Loucy (cell line): ENCODE data around the gene LONP1.

ENCODE experiments used
- H2AFZ ChIP-seq: fragments of 200-600 bp; sonication (generic); 2 replicates; pipeline ENCODE4 v1.6.0; 2016; ENCODE audit warnings: antibody characterized with exemption, mild to moderate bottlenecking, low read length, moderate library complexity
- H3F3A ChIP-seq: fragments of 200-600 bp; 2 replicates; pipeline ENCODE4 v1.6.0; 2016; ENCODE audit warnings: antibody characterized with exemption, low read depth, mild to moderate bottlenecking
- H3K27me3 ChIP-seq: fragments of 200-600 bp; sonication (generic); 2 replicates; pipeline ENCODE4 v1.6.1; 2014; ENCODE audit warnings: low read length, mild to moderate bottlenecking; ENCODE audit not compliant: insufficient read depth, poor library complexity, severe bottlenecking
- H3K36me3 ChIP-seq: fragments of 200-600 bp; sonication (generic); 2 replicates; pipeline ENCODE4 v1.6.1; 2016; ENCODE audit warnings: low read length; ENCODE audit not compliant: insufficient read depth
- H3K4me1 ChIP-seq: fragments of 200-600 bp; sonication (generic); 2 replicates; pipeline ENCODE4 v1.5.1; 2014; ENCODE audit warnings: low read length, mild to moderate bottlenecking; ENCODE audit not compliant: insufficient read depth, poor library complexity, severe bottlenecking
- H3K4me2 ChIP-seq: fragments of 200-600 bp; sonication (generic); 2 replicates; pipeline ENCODE4 v1.6.0; 2014; ENCODE audit warnings: antibody characterized with exemption, low read length, low read depth, mild to moderate bottlenecking; ENCODE audit not compliant: poor library complexity, severe bottlenecking
- H3K4me3 ChIP-seq: fragments of 200-600 bp; sonication (generic); 2 replicates; pipeline ENCODE4 v1.5.1; 2014; ENCODE audit warnings: low read length, mild to moderate bottlenecking, mixed read lengths; ENCODE audit not compliant: poor library complexity, severe bottlenecking
- H3K79me2 ChIP-seq: fragments of 200-600 bp; sonication (generic); 2 replicates; pipeline ENCODE4 v1.6.1; 2014; ENCODE audit warnings: low read length; ENCODE audit not compliant: insufficient read depth
- H3K9ac ChIP-seq: fragments of 200-600 bp; sonication (generic); 2 replicates; pipeline ENCODE4 v1.6.0; 2014; ENCODE audit warnings: mild to moderate bottlenecking, low read depth, low read length, moderate library complexity; ENCODE audit not compliant: poor library complexity, severe bottlenecking
- H3K9me2 ChIP-seq: fragments of 200-600 bp; sonication (generic); replicated peaks from 2 replicates; pipeline ENCODE4 v1.6.1; 2016; ENCODE audit warnings: low read depth, low read length, mixed read lengths
- H3K9me3 ChIP-seq: fragments of 200-600 bp; sonication (generic); 2 replicates; pipeline ENCODE4 v1.6.1; 2014; ENCODE audit warnings: mild to moderate bottlenecking, antibody characterized with exemption, low read length, low read depth; ENCODE audit not compliant: insufficient read depth
- H4K20me1 ChIP-seq: fragments of 200-600 bp; sonication (generic); 2 replicates; pipeline ENCODE4 v1.6.0; 2014; ENCODE audit warnings: antibody characterized with exemption, low read length, mild to moderate bottlenecking; ENCODE audit not compliant: insufficient read depth, poor library complexity, severe bottlenecking
- EZH2phosphoT487 ChIP-seq: fragments of 200-600 bp; IDR thresholded peaks from 2 replicates; pipeline ENCODE4 v1.6.1; 2018; ENCODE audit warnings: antibody characterized with exemption, mild to moderate bottlenecking, moderate library complexity, borderline replicate concordance
- TF ChIP-seq, protein P1 (sequence below): fragments of 200-600 bp; sonication (generic); conservative IDR thresholded peaks from 2 replicates; pipeline ENCODE4 v1.5.1; 2014; ENCODE audit warnings: mild to moderate bottlenecking, antibody characterized with exemption, low read length

LONP1 gene

DNA sequence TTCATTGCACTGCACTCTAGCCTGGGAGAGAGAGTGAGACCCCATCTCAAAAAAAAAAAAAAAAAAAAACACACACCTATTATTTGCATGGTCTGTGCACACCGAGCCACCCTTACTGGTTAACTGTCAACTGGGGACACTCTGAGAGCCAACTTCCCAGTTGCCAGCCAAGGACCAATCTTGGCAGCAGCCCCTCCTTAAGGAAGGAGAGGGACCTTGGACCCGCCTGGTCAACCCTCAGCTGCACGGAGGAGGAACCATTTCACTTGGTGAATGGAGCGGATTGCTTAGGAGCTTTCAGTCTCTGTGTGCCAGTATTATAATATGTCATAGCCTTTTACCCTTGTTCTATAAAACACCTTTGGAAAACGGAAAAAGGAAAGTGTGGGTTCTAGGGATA, 64.5 kb downstream of the LONP1 start:
- Histone ChIP-seq H3K9me3 (no peaks in the 10 kb centered on the region), H3K79me2 (no peaks in the 10 kb centered on the region), H4K20me1 (no peaks in the 10 kb centered on the region), H3K4me3 (no peak overlapping the region), H3F3A (no peaks in the 10 kb centered on the region), H3K9me2 (no peaks in the 10 kb centered on the region), H3K27me3 (no peaks in the 10 kb centered on the region), H2AFZ (no peak overlapping the region), H3K4me1 (no peaks in the 10 kb centered on the region), H3K4me2 (no peak overlapping the region), H3K9ac (no peak overlapping the region), H3K36me3 (peaks cover 89% of the 10 kb centered on the region)
- TF ChIP-seq, protein P1, sequence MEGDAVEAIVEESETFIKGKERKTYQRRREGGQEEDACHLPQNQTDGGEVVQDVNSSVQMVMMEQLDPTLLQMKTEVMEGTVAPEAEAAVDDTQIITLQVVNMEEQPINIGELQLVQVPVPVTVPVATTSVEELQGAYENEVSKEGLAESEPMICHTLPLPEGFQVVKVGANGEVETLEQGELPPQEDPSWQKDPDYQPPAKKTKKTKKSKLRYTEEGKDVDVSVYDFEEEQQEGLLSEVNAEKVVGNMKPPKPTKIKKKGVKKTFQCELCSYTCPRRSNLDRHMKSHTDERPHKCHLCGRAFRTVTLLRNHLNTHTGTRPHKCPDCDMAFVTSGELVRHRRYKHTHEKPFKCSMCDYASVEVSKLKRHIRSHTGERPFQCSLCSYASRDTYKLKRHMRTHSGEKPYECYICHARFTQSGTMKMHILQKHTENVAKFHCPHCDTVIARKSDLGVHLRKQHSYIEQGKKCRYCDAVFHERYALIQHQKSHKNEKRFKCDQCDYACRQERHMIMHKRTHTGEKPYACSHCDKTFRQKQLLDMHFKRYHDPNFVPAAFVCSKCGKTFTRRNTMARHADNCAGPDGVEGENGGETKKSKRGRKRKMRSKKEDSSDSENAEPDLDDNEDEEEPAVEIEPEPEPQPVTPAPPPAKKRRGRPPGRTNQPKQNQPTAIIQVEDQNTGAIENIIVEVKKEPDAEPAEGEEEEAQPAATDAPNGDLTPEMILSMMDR = no peak
- no peak for TF ChIP-seq EZH2phosphoT487

DNA sequence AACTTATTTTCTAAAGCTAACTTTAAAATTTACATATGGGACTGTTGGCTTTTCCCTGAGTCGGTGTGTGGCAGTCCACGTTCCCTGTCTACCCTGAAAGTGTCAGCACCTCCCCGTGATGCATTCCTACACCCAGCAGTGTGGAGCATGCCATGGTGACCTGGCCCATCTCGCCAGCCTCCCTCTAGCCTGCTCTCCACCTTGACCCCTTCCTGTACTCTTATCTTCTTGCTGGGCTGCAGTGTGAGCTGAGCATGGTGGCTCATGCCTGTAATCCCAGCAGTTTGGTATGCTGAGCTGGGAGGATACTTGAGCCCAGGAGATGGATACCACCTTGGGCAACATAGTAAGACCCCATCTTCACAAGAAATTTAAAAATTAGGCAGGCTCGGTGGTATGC, 65.0 kb downstream of the LONP1 start:
- H3K79me2 ChIP-seq = no peaks in the 10 kb centered on the region
- H3F3A ChIP-seq = no peaks in the 10 kb centered on the region
- H2AFZ ChIP-seq = no peak overlapping the region
- peaks cover 89% of the 10 kb centered on the region for H3K36me3 ChIP-seq
- no peak overlapping the region for H3K4me3 ChIP-seq
- no peaks in the 10 kb centered on the region for H3K4me1 ChIP-seq
- no peak overlapping the region for H3K9ac ChIP-seq
- no peak overlapping the region for H3K4me2 ChIP-seq
- TF ChIP-seq EZH2phosphoT487 = no peak
- TF ChIP-seq, protein P1 = no peak
- H3K27me3 ChIP-seq = no peaks in the 10 kb centered on the region
- H4K20me1 ChIP-seq = no peaks in the 10 kb centered on the region
- no peaks in the 10 kb centered on the region for H3K9me2 ChIP-seq
- H3K9me3 ChIP-seq = no peaks in the 10 kb centered on the region

DNA sequence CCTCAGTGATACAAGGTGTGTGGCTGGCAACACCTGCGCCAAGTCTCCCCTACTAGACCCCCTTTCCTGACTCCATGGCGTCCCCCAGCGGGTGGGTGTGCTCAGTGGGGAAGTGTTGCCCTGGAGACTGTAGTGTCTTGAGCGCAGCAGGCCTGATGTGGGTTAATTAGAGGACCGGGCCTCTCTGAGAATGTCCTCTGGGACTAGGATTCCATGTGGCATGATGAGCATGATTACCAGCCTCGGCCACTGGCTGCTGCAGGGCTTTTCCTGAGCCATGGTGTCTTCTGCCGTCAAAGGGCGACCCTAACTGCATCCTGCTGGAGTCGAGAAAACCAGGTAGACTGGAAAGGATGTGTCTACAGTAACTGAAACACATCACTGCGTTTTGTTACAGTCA, 67.7 kb downstream of the LONP1 start:
- H3F3A ChIP-seq = no peaks in the 10 kb centered on the region
- TF ChIP-seq, protein P1 = no peak
- no peak for TF ChIP-seq EZH2phosphoT487
- H3K79me2 ChIP-seq = no peaks in the 10 kb centered on the region; the same call in 1 of the 2 replicates
- no peak overlapping the region for H3K4me2 ChIP-seq
- no peak overlapping the region for H3K9ac ChIP-seq
- H2AFZ ChIP-seq = no peak overlapping the region
- no peaks in the 10 kb centered on the region for H3K9me2 ChIP-seq
- H3K9me3 ChIP-seq = no peaks in the 10 kb centered on the region
- H3K4me1 ChIP-seq = no peaks in the 10 kb centered on the region
- H3K27me3 ChIP-seq = no peaks in the 10 kb centered on the region
- peaks cover 10% of the 10 kb centered on the region for H4K20me1 ChIP-seq
- H3K36me3 ChIP-seq = peaks cover 85% of the 10 kb centered on the region
- H3K4me3 ChIP-seq = no peak overlapping the region
